ENCODE data around the gene CBX2.

Gene CBX2

GRCh38 chr17:79777894-79778503, at the start of gene CBX2:
TSS of gene CBX2 (plus strand) at chr17:79778148. CDS start at chr17:79778236, 88 bp downstream.
- H3K4me2 ChIP-seq, result peak within 1 kb of the TSS; percentile 98
- peak within 1 kb of the TSS; percentile 88 for H3K27ac ChIP-seq
- no peaks in the 10 kb centered on the region for H3K9me3 ChIP-seq
- H3K27me3 ChIP-seq, result peaks cover 20% of the 10 kb centered on the region
- peaks cover 26% of the 10 kb centered on the region for H3K36me3 ChIP-seq
- H4K20me1 ChIP-seq, result peaks cover 44% of the 10 kb centered on the region
- H3K4me1 ChIP-seq, result peaks cover 50% of the 10 kb centered on the region
- TF ChIP-seq Cebpa-rat (IDR thresholded peaks at IDR 0.05), result no peak
- peak within 1 kb of the TSS; percentile 90 for H3K4me3 ChIP-seq
- peak within 1 kb of the TSS; percentile 86 for H3K9ac ChIP-seq

DNA sequence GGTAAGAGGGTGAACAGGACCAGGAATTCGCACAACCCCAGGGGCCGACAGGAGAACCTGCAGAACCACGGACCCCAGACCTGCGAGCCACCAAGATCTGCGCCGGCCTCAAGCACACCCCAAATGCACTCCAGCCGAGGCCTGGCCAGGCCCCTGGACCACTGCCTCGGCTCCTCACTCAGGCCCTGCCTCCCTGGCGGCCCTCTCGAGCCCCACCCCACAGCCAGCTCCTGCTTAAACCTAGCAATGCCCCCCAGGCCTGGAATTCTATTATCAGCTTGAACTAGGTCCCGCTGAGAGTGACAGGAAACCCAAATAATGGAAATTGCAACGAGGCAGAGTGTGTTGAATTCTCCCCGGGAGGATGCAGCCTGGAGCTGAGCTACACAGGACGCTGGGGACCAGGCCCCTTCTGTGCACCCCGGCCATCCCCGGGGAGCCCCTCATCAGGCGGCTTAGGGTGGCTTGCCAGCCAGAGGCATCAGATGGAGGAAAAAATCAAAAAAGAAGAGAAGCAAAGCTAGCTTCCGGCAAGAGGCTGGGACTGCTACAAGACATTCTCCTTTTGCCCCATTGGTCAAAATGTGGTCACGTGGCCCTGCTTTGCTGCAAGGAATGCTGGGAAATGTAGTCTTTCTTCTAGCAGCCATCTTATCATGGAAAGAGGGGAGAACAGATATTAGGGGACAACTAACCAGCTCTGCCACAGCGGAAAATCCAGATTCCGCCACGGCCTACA, 49.6 kb upstream of the CBX2 start:
- Histone ChIP-seq H3K27me3 (no peaks in the 10 kb centered on the region), H3K9ac (peak overlapping the region; percentile 44; the same call in 1 of the 2 replicates), H3K4me2 (peak overlapping the region; percentile 77), H3K27ac (peak overlapping the region; percentile 66), H3K9me3 (no peaks in the 10 kb centered on the region), H3K36me3 (no peaks in the 10 kb centered on the region), H3K4me3 (peak overlapping the region; percentile 49; the same call in 1 of the 2 replicates), H4K20me1 (no peaks in the 10 kb centered on the region), H3K4me1 (peaks cover 55% of the 10 kb centered on the region)
- no peak for TF ChIP-seq Cebpa-rat (IDR thresholded peaks at IDR 0.05)

DNA sequence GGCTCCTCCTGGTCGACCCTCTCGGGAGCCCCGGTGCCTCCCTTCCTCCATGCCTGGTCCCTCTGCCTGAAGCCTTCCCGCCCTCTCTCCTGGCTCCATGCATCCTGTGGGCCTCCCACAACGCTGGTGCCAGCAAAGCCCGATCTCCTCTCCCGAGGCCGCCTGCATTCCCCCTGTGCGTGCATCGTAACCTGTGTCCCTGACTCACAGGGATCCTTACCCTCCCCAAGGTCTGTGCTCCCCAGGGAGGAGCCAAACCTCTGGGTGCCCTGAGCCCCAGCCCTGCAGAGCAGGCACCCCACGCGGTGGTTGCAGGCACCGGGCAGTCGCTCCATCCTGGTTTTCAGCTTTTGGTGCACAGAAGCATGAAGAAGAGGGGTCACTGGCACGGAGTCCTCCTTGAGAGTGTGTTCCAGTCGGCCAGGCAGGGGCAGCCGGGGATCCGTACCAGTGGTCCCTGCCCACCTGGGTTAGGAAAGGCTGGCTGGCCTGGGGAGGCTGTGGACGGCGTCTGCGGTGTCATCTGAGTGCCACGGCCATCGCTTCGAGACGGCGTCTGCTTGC, 49.0 kb upstream of the CBX2 start:
- 0 out of 2 replicates have a peak overlapping the region, but pooled peaks have one; percentile 3 for H3K27ac ChIP-seq
- no peak overlapping the region for H3K4me3 ChIP-seq
- no peaks in the 10 kb centered on the region for H4K20me1 ChIP-seq
- H3K4me1 ChIP-seq, result peaks cover 59% of the 10 kb centered on the region
- TF ChIP-seq Cebpa-rat (IDR thresholded peaks at IDR 0.05), result no peak
- H3K4me2 ChIP-seq, result peak overlapping the region; percentile 77
- H3K9ac ChIP-seq, result no peak overlapping the region
- H3K27me3 ChIP-seq, result no peaks in the 10 kb centered on the region
- H3K9me3 ChIP-seq, result no peaks in the 10 kb centered on the region
- H3K36me3 ChIP-seq, result no peaks in the 10 kb centered on the region

DNA sequence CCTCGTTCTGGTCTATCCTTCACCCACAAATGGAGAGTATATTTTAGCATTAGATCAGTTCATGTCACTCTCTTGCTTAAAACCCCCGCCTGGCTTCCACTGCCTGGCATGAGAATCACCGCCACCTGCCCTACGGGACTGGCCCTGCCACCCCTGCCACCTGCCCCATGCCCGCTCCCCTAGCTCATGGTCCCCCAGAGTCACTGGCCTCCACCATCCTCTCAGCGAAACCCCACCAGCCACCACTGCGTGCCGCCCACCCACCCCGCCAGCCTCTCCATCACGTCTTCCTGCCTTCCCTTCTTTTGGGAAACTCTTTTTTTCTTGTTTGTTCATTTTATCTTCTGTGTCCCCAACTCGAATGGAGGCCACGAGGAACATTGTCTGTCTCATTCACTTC, 48.2 kb upstream of the CBX2 start:
- peaks cover 59% of the 10 kb centered on the region for H3K4me1 ChIP-seq
- no peak overlapping the region for H3K4me3 ChIP-seq
- no peak for TF ChIP-seq Cebpa-rat (IDR thresholded peaks at IDR 0.05)
- no peaks in the 10 kb centered on the region for H3K36me3 ChIP-seq
- H3K9ac ChIP-seq, result no peak overlapping the region
- no peaks in the 10 kb centered on the region for H3K27me3 ChIP-seq
- peak overlapping the region; percentile 93 for H3K4me2 ChIP-seq
- 0 out of 2 replicates have a peak overlapping the region, but pooled peaks have one; percentile 4 for H3K27ac ChIP-seq
- H3K9me3 ChIP-seq, result no peaks in the 10 kb centered on the region
- H4K20me1 ChIP-seq, result no peaks in the 10 kb centered on the region

GRCh38 chr17:79730437-79730768, 47.5 kb upstream of the CBX2 start:
- no peak overlapping the region for H3K4me3 ChIP-seq

DNA sequence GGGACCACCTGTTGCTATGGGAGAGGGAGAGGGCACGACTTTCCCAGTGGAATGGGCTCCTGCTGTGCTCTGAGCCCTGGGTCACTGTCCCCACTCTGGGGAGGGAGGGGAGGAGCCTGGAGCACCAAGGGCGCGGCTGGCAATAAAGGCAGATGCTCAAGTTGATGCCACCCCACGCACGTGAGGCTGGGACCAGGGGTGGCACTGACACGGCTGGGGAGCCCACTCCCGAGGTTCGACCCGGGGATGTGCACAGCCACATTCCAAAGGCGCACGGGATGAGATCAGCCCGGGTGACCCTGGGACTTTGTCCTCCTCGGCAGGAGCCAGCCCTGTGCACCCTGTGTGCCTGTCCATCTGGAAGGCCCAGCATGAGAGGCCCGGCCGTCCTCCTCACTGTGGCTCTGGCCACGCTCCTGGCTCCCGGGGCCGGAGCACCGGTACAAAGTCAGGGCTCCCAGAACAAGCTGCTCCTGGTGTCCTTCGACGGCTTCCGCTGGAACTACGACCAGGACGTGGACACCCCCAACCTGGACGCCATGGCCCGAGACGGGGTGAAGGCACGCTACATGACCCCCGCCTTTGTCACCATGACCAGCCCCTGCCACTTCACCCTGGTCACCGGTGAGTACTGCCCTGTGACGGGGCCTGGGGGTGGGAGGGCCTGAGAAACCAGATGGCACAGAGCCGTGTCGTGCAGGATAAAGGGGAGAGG, 47.0 kb upstream of the CBX2 start, which contains the start of gene ENPP7:
Gene ENPP7, plus strand, starts transcription at position 175 of the 715 bp plus-strand sequence. Its CDS starts 197 bp downstream, at position 372.
- H3K4me2 ChIP-seq, result peak within 1 kb of the TSS; percentile 93
- H3K4me3 ChIP-seq, result peak within 1 kb of the TSS; percentile 33; the same call in 1 of the 2 replicates
- H3K9ac ChIP-seq, result no peak within 1 kb of the TSS
- no peaks in the 10 kb centered on the region for H4K20me1 ChIP-seq
- H3K36me3 ChIP-seq, result no peaks in the 10 kb centered on the region
- H3K27ac ChIP-seq, result 0 out of 2 replicates have a peak within 1 kb of the TSS, but pooled peaks have one; percentile 30
- no peak for TF ChIP-seq Cebpa-rat (IDR thresholded peaks at IDR 0.05)
- peaks cover 64% of the 10 kb centered on the region for H3K4me1 ChIP-seq
- no peaks in the 10 kb centered on the region for H3K27me3 ChIP-seq
- no peaks in the 10 kb centered on the region for H3K9me3 ChIP-seq

More at GRCh38 chr17:79730437-79730768, 47.5 kb upstream of the CBX2 start:
- peaks cover 59% of the 10 kb centered on the region for H3K4me1 ChIP-seq
- 0 out of 2 replicates have a peak overlapping the region, but pooled peaks have one; percentile 30 for H3K27ac ChIP-seq
- no peak for TF ChIP-seq Cebpa-rat (IDR thresholded peaks at IDR 0.05)
- H3K9ac ChIP-seq, result no peak overlapping the region
- H3K4me2 ChIP-seq, result peak overlapping the region; percentile 93
- H3K27me3 ChIP-seq, result no peaks in the 10 kb centered on the region
- H3K36me3 ChIP-seq, result no peaks in the 10 kb centered on the region
- H4K20me1 ChIP-seq, result no peaks in the 10 kb centered on the region
- no peaks in the 10 kb centered on the region for H3K9me3 ChIP-seq

DNA sequence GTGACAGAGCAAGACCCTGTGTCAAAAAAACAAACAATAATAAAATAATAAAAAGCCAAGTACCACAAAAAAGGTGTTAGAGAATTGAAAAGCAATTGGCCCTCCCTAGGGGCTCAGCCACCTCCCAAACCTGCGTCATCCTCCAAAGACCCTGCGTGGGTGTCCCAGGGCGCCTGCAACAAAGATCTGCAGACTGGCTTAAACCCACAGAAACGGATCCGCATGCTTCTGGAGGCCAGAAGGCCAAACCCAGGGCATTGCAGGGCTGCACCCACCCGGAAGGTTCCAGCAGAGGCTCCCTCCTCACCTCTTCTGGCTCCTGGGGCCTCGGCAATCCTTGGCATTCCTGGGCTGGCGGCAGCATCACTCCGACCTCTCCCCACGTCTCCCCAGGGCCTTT, 45.7 kb upstream of the CBX2 start:
- no peaks in the 10 kb centered on the region for H3K9me3 ChIP-seq
- H3K4me3 ChIP-seq, result peak overlapping the region; percentile 65
- TF ChIP-seq Cebpa-rat (IDR thresholded peaks at IDR 0.05), result no peak
- peak overlapping the region; percentile 75 for H3K9ac ChIP-seq
- H3K27ac ChIP-seq, result peak overlapping the region; percentile 78
- peak overlapping the region; percentile 93 for H3K4me2 ChIP-seq
- H4K20me1 ChIP-seq, result no peaks in the 10 kb centered on the region
- no peaks in the 10 kb centered on the region for H3K27me3 ChIP-seq
- no peaks in the 10 kb centered on the region for H3K36me3 ChIP-seq
- H3K4me1 ChIP-seq, result peaks cover 66% of the 10 kb centered on the region

GRCh38 chr17:79732804-79733691, 44.9 kb upstream of the CBX2 start:
- peak overlapping the region; percentile 65 for H3K4me3 ChIP-seq

More at GRCh38 chr17:79732804-79733691, 44.9 kb upstream of the CBX2 start:
- Histone ChIP-seq H3K4me2 (peak overlapping the region; percentile 93), H4K20me1 (no peaks in the 10 kb centered on the region), H3K36me3 (no peaks in the 10 kb centered on the region), H3K27me3 (no peaks in the 10 kb centered on the region), H3K9me3 (no peaks in the 10 kb centered on the region), H3K27ac (peak overlapping the region; percentile 78), H3K9ac (peak overlapping the region; percentile 75), H3K4me1 (peaks cover 64% of the 10 kb centered on the region)
- TF ChIP-seq Cebpa-rat (IDR thresholded peaks at IDR 0.05), result no peak
